H1 (cell line): Measurements from ENCODE around the gene FIG4. TPM values are rescaled to one million over a fixed set of nuclear protein-coding genes. Genes with fewer than 3 reads are reported as not detected.

ENCODE experiments used
- BCL11A ChIP-seq, 2 experiments: IDR thresholded peaks; one replicate each; pipeline ENCODE4 v1.6.1; 2011; ENCODE audit warnings: low read depth in 2 of 2, low read length in 2 of 2, mild to moderate bottlenecking in 2 of 2
- BRCA1 ChIP-seq: IDR thresholded peaks from 2 replicates; pipeline ENCODE4 v1.6.1; 2012; ENCODE audit warnings: low read depth, low read length, improper control_type of control experiment
- CBX5 ChIP-seq: fragments of 300-800, 300-1000 bp; sonication (generic); IDR thresholded peaks from 2 replicates; pipeline ENCODE4 v1.7.1; 2016; ENCODE audit warnings: antibody characterized with exemption, low read length, low read depth
- CEBPB ChIP-seq: IDR thresholded peaks from 2 replicates; pipeline ENCODE4 v1.6.1; 2012; ENCODE audit warnings: low read depth, low read length
- CHD7 ChIP-seq: fragments of 300-600 bp; sonication (generic); IDR thresholded peaks from 2 replicates; pipeline ENCODE4 v1.7.1; 2012; ENCODE audit warnings: low read length, moderate library complexity, mild to moderate bottlenecking, inconsistent platforms; ENCODE audit not compliant: insufficient replicate concordance
- CREB1 ChIP-seq: IDR thresholded peaks from 2 replicates; pipeline ENCODE4 v1.6.1; 2012; ENCODE audit warnings: inconsistent platforms
- GTF2F1 ChIP-seq: IDR thresholded peaks from 2 replicates; pipeline ENCODE4 v1.6.1; 2012; ENCODE audit warnings: low read depth, low read length, improper control_type of control experiment, borderline replicate concordance
- POLR2AphosphoS5 ChIP-seq: IDR thresholded peaks from 2 replicates; pipeline ENCODE4 v1.6.1; 2011; ENCODE audit warnings: low read depth, low read length
- SUZ12 ChIP-seq: fragments of 200-600 bp; sonication (generic); IDR thresholded peaks from 2 replicates; pipeline ENCODE4 v1.6.1; 2012; ENCODE audit warnings: mild to moderate bottlenecking, inconsistent platforms, low read length, moderate library complexity, mixed read lengths
- TCF12 ChIP-seq: IDR thresholded peaks from 2 replicates; pipeline ENCODE4 v1.6.1; 2011; ENCODE audit warnings: low read depth, mild to moderate bottlenecking, low read length
- polyA plus RNA-seq, 7 experiments: library from polyadenylated mRNA; depleted of rRNA in 3 of 7; stranded (reverse) in 5 of 7; unstranded in 2 of 7; fragments of >200 nt in 5 of 7; fragments of 200-250 nt in 2 of 7; gene quantifications; 1 replicate in 5 of 7; 2 replicates in 1 of 7; 4 replicates in 1 of 7; pipeline versions ENCODE4 v1.2.1 to v1.2.3, GENCODE V29; 2011 to 2013; ENCODE audit warnings: missing spikeins in 2 of 7, mixed read lengths in 2 of 7
- total RNA-seq: library from RNA; stranded (reverse); fragmentation: NEBNext Ultra II Directional; extraction: Animal tissue kit (Norgen Biotek cat#: 25700); gene quantifications from 2 replicates; pipeline ENCODE4 v1.2.1, GENCODE V29; 2021

The FIG4 gene
- total and polyA plus RNA-seq, 2 of the 8 experiments (the other 6 are each of a cell fraction or from before 2014, with no cell fraction given), result 11.8 to 21.9 TPM

GRCh38 chr6:109767961-109768360 lies 76.9 kb downstream of the FIG4 start (continued):
- TF ChIP-seq CHD7 (no peak), CBX5 (no peak), GTF2F1 (no peak), BCL11A (IDR thresholded peaks at IDR 0.05; ENCODE audit: low read depth in 2 of 2, low read length in 2 of 2) (no peak), SUZ12 (no peak), POLR2AphosphoS5 (no peak), BRCA1 (no peak), TCF12 (no peak), CREB1 (no peak), CEBPB (no peak)
